ENCODE measurements around the gene INSYN1. TPM values are rescaled to one million over a fixed set of nuclear protein-coding genes. Genes with fewer than 3 reads are reported as not detected.
A peak's percentile ranks its signal among the peaks of the same experiment; 100 is the strongest.

Gene INSYN1
- total and polyA plus RNA-seq, 9 of the 15 experiments (the other 6 are each of a cell fraction or from before 2014, with no cell fraction given) = not detected

DNA sequence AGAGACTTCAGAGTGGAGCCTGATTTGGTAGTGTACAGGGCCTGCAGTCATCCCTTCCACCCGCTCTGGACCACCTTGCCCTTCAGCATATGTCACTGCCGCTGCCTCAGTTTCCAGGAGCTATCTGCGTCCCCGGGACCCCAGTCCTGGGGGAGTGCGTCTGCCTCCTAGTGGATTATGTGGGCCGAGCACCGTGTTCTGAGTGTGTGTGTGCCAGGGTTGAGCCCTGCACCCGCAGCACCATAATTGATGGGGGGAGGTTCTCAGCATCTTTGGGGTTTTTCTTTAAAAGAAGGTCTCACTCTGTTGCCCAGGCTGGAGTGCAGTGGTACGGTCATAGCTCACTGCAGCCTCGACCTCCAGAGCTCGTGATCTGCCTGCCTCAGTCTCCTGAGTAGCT, 35.3 kb downstream of the INSYN1 start:
- Histone ChIP-seq H3K4me2 (ENCODE audit: insufficient read depth, low read length) (no peak overlapping the region), H3K9me3 (replicated peaks; ENCODE audit: control insufficient read depth, insufficient read depth, low read depth, low read length) (no peaks in the 10 kb centered on the region), H3K4me3 (no peak overlapping the region), H4K20me1 (replicated peaks; ENCODE audit: control insufficient read depth, insufficient read depth, low read length) (peaks cover 4% of the 10 kb centered on the region; the same call in 1 of the 2 replicates), H3K9me1 (ENCODE audit: control insufficient read depth, insufficient read depth, low read length) (no peaks in the 10 kb centered on the region), H3K79me2 (ENCODE audit: control insufficient read depth, insufficient read depth, low read length) (no peaks in the 10 kb centered on the region), H3K9ac (ENCODE audit: insufficient read depth in 1 of 2, low read depth in 2 of 2, low read length in 2 of 2) (no peak overlapping the region), H3K4me1 (replicated peaks in 1 of 2; ENCODE audit: control insufficient read depth in 2 of 2, insufficient read depth in 2 of 2, low read length in 2 of 2) (no peaks in the 10 kb centered on the region), H2AFZ (ENCODE audit: low read depth, low read length) (no peak overlapping the region), H3K27ac (ENCODE audit: extremely low read depth, low read depth, low read length) (no peak overlapping the region), H3K36me3 (ENCODE audit: control insufficient read depth, insufficient read depth, low read length) (no peaks in the 10 kb centered on the region), H3K27me3 (ENCODE audit: control insufficient read depth in 2 of 2, insufficient read depth in 2 of 2, low read length in 2 of 2) (peaks cover 0 to 26% of the 10 kb centered on the region in 2 experiments; a peak in 2 of 5 replicates)
- no TSS peak for BruUV-seq (replicated peaks)
- intact Hi-C loops (cut with micrococcal nuclease) = no loop called here
- CTCF ChIA-PET (ENCODE audit: low intra/inter-chr PET ratio) = no interaction called here
- DNase-seq (ENCODE audit: extremely low read depth in 1 of 4, low spot score in 3 of 4) (no peak), FAIRE-seq (no peak), ATAC-seq (no peak; the same call in 2 of the 3 replicates)
- POLR2A ChIA-PET = interaction anchor here (0.6 kb wide), 1 partner anchor 11 kb away, joined by 3 read pairs; no protein-coding TSS in a partner anchor
- in situ Hi-C loops (cut with MboI) = no loop called here
- 2% methylated on average over 11 of the region's 11 CpGs for WGBS (ENCODE audit: insufficient coverage, low coverage, missing lambda C conversion rate)
- TF ChIP-seq SNRNP70 (optimal IDR thresholded peaks at IDR 0.05; ENCODE audit: low read depth, low read length) (no peak), HNRNPK (IDR thresholded peaks at IDR 0.05; ENCODE audit: low read depth, low read length, poor library complexity, severe bottlenecking) (no peak), ZNF197 (CRISPR knock-in tag; IDR thresholded peaks at IDR 0.05; ENCODE audit: low read depth) (no peak), NR2C2 (CRISPR knock-in tag; IDR thresholded peaks at IDR 0.05) (no peak), NR2C2 (tag; IDR thresholded peaks at IDR 0.05) (no peak)
- TF ChIP-seq, protein P1, sequence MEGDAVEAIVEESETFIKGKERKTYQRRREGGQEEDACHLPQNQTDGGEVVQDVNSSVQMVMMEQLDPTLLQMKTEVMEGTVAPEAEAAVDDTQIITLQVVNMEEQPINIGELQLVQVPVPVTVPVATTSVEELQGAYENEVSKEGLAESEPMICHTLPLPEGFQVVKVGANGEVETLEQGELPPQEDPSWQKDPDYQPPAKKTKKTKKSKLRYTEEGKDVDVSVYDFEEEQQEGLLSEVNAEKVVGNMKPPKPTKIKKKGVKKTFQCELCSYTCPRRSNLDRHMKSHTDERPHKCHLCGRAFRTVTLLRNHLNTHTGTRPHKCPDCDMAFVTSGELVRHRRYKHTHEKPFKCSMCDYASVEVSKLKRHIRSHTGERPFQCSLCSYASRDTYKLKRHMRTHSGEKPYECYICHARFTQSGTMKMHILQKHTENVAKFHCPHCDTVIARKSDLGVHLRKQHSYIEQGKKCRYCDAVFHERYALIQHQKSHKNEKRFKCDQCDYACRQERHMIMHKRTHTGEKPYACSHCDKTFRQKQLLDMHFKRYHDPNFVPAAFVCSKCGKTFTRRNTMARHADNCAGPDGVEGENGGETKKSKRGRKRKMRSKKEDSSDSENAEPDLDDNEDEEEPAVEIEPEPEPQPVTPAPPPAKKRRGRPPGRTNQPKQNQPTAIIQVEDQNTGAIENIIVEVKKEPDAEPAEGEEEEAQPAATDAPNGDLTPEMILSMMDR (IDR thresholded peaks at IDR 0.05 in 2 of 3, conservative IDR thresholded peaks at IDR 0.05 in 1 of 3; ENCODE audit: insufficient read depth in 2 of 3, low read depth in 1 of 3, low read length in 3 of 3) = 0 out of 6 replicates have a peak, but pooled peaks of 1 of the 3 experiments have one; percentile 40
- TF ChIP-seq, protein P2, sequence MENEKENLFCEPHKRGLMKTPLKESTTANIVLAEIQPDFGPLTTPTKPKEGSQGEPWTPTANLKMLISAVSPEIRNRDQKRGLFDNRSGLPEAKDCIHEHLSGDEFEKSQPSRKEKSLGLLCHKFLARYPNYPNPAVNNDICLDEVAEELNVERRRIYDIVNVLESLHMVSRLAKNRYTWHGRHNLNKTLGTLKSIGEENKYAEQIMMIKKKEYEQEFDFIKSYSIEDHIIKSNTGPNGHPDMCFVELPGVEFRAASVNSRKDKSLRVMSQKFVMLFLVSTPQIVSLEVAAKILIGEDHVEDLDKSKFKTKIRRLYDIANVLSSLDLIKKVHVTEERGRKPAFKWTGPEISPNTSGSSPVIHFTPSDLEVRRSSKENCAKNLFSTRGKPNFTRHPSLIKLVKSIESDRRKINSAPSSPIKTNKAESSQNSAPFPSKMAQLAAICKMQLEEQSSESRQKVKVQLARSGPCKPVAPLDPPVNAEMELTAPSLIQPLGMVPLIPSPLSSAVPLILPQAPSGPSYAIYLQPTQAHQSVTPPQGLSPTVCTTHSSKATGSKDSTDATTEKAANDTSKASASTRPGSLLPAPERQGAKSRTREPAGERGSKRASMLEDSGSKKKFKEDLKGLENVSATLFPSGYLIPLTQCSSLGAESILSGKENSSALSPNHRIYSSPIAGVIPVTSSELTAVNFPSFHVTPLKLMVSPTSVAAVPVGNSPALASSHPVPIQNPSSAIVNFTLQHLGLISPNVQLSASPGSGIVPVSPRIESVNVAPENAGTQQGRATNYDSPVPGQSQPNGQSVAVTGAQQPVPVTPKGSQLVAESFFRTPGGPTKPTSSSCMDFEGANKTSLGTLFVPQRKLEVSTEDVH (IDR thresholded peaks at IDR 0.05; ENCODE audit: low read depth, partially characterized antibody) = no peak

Measured in K562 (cell line).